M059J (cell line): ENCODE data around the gene CTSW. TPM values are rescaled to one million over a fixed set of nuclear protein-coding genes. Genes with fewer than 3 reads are reported as not detected.

Experiments
- DNase-seq: peaks from one replicate; pipeline ENCODE4 v3.0.0-alpha.2; 2012; ENCODE audit warnings: low read depth
- total RNA-seq: library from RNA; depleted of rRNA; stranded (reverse); fragments of >200 nt; shearing (Covaris generic); gene quantifications from 2 replicates; pipeline ENCODE4 v1.2.3, GENCODE V29; 2014

CTSW gene
- total RNA-seq, 1 experiment from 2014 or later: 1.5 TPM

DNA sequence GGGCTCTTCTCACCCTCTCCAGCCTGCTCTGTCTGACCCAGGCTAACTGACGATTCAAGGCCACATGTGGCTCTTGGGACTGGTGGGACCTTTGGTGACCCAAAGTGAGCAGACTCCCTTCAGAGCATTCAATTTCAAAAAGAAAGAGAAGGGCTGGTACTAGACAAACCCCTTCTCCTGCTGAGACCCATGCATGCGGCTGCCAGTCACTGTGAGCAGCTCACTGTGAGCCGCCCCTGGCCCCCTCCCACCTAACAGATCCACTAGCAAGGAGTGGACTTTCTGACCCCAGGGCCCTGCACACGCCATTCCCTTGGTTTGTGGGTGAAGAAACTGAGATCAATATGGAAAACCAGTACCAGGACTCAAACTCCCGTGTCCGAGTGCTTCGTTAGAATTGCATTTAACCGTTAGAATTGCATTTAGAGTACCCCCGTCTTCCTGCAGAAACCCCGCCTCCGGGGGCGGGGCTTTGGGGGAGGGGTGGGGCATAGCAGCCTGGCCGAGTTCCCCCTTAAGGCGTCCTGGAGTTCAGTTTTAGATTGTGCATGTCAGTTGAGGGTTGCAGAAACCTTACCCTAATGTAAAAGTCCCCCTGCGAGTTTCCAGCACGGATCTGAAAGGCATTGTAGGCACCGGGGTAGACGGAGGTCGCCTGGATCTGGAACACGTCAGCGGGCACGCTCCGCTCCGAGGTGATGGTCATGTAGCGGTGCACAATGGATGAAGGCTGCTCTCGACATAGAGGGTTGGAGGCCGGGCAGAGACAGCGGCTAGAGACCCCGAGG is 12.2 kb upstream of the CTSW start:
- no peak for DNase-seq

DNA sequence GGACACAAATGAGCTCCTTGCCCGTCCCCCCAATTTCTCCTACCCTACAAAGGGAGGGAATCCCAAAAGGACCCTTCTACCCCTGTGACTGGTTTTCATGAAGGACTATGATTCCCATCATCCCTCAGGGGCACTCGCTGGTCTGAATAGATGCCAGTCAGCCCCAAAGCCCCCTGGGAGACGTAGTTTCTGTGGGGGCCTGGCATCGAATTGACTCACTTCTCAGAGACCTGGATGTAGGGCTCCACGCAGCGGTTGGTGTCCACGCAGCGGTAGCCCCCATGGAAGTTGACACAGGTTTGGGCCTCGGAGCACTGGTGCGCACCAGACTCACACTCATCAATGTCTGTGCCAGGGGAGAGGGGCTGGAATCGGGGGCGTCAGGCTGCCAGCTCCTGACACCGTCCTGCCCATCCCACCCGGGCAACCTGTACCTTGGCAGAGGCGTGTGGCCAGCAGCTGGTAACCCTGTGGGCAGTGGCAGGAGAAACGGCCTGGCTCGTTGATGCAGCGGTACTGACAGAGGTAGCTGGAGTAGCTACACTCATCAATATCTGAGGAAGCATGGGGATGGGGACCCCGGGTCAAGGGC is 11.5 kb upstream of the CTSW start:
- DNase-seq: peak; percentile 47

DNA sequence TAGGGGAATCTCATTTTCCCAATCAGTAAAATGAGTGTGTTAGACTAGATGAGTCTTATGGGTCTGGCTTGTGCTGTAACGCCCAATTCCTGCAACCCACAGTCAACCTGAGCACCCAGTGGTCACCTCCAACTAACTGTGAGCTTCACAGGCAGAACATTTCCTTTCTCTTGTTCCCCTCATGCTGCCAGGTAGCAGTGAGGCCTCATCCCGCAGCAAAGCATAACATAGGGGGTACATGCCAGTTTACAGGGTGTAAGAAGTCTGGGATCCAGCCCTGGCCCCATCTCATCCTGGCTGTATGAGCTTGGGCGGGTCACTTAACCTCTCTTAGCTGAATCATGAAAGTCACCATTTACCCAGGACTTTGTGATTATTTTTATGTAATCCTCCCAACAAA is 10.7 kb upstream of the CTSW start:
- DNase-seq: no peak

DNA sequence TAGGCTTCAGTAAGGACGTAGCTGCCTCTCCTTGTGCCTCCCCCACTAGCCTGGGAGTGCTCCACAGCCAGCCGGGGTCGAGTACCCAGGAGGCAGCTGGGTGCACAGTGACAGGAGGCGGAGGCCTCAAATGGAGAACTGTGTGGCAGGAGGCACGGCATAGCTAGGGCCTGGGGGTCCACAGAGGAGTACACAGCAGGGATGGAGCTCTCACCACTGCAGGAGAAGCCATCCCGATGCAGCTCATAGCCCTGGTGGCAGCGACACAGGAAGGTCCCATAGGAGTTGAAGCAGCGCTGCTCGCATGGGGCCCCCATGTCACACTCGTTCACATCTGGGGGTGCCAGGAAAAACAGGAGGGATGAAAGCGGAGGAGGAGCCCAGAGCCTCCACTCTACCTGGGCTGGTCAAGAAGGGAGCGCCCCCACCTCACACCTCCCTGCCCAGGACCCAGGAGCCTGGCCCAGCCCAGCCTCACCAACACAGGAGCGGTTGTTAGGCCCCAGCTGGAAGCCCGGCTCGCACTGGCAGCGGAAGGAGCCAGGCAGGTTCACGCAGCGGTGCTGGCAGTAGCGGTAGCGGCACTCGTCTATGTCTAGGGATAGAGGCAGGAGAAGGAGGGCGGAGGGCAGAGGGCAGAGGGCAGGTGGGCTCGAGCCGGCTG is 9.9 kb upstream of the CTSW start:
- no peak for DNase-seq

DNA sequence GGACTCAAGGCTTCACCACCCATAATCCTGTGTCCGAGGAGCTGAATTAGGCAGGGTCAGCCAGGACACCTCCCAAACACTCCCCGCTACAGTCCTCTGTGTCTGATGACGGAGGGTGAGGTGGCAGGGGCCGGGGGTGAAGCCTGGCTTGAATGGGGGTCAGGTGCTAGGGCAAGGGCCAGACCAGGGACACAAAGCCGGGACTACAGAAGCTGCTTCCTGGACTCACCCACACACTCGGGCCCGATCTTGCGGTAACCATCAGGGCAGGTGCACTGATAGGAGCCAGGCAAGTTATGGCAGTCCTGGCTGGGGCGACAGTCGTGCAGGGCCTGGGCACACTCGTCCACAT is 9.4 kb upstream of the CTSW start:
- DNase-seq: no peak

- peak; percentile 29 for DNase-seq
Measured at GRCh38 chr11:65870706-65871681, 8.6 kb upstream of the CTSW start.

DNA sequence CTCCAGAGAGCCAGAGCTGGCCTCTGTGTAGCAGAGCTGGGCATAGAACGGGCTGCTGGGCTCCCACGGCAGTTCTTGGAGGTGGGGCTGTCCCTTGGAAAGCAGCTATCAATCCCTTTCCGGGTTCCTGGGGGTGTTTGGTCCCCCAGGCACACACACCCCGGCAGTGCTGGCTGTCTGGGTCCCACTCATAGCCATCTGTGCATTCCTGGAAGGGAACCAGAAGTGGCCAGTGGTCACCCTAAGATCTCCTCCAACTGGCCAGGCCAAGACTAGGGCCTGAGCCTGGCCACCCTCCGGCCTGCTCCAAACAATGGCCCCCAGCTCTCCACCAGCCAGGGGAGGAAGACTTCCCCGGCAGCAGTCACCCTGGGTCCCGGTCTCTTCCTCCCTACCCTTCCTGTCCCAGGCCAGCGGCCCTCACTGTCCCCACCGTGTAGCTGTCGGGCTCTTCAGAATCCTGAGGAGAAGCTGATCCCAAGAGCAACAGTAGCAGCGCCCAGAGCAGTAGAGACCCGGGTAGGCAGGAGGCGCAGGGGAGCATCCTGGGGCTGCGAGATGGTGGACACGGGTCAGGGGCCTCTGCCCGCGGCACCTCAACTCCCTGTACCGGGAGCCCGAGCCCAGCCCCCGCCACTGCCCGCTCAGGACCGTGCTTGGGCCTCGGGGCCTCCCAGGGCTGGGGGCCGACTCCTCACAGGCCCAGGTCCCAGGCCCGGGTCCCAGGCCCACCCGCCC is 7.7 kb upstream of the CTSW start:
- no peak for DNase-seq

DNA sequence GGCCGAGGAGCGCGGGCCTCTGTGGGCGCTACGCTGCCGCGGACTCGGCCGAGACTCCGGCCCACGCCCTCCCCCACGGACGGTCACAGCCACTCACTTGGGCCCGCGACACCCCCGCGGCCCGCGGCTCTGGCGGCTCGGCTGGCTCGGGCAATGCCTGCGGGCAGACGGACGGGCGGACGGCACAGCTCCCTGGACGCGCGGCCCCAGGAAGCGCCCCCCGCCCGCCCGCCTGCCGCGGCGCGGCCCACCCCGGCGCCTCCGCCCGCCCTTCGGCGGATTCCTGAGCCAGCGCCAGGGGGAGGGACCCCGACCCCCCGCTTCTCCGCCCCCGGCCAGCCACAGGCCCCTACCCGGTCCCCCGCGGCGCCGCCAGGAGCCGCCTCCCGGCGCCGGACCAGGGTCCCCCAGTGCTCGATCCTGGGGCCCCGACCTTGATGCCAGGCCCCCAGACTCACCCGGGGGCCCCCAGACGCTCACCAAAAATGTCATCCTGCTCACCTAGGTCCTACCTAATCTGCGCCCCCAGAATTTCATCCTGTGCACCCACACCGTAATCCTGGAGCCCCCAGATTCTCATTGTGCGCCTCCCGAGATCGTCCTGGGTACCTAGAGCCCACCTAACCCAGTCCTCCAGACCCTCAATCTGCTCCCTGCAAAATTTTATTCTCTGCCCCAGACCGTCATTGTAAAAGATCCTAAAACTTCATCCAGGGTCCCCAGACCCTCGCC is 6.9 kb upstream of the CTSW start, which contains the start of gene EFEMP2:
Gene EFEMP2 (minus strand): TSS at position 215 of the 732 bp plus-strand sequence. CDS start 446 bp downstream, outside the sequence.
- peak; percentile 23 for DNase-seq

GRCh38 chr11:65873318-65874156 is 6.1 kb upstream of the CTSW start:
- DNase-seq: peak; percentile 87

- DNase-seq: no peak
Measured at GRCh38 chr11:65880027-65880426, 390 bp downstream of the CTSW start.

- peak; percentile 88 for DNase-seq
Measured at GRCh38 chr11:65880844-65881421, 1.3 kb downstream of the CTSW start.

GRCh38 chr11:65882120-65883057 is 2.8 kb downstream of the CTSW start:
- DNase-seq: no peak

DNA sequence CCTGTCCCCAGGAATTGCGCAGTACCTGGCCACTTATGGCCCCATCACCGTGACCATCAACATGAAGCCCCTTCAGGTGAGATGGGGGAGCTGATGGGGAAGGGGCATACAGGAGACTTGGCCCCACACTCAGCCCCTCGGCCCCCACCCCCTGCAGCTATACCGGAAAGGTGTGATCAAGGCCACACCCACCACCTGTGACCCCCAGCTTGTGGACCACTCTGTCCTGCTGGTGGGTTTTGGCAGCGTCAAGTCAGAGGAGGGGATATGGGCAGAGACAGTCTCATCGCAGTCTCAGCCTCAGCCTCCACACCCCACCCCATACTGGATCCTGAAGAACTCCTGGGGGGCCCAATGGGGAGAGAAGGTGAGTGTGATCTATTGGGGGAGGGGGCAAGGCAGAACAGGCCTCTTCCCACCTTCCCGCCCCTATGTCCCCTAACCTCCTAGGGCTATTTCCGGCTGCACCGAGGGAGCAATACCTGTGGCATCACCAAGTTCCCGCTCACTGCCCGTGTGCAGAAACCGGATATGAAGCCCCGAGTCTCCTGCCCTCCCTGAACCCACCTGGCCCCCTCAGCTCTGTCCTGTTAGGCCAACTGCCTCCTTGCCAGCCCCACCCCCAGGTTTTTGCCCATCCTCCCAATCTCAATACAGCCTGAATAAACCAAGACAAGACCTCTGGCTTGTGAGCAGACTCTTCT is 3.6 kb downstream of the CTSW start:
- DNase-seq: no peak

DNA sequence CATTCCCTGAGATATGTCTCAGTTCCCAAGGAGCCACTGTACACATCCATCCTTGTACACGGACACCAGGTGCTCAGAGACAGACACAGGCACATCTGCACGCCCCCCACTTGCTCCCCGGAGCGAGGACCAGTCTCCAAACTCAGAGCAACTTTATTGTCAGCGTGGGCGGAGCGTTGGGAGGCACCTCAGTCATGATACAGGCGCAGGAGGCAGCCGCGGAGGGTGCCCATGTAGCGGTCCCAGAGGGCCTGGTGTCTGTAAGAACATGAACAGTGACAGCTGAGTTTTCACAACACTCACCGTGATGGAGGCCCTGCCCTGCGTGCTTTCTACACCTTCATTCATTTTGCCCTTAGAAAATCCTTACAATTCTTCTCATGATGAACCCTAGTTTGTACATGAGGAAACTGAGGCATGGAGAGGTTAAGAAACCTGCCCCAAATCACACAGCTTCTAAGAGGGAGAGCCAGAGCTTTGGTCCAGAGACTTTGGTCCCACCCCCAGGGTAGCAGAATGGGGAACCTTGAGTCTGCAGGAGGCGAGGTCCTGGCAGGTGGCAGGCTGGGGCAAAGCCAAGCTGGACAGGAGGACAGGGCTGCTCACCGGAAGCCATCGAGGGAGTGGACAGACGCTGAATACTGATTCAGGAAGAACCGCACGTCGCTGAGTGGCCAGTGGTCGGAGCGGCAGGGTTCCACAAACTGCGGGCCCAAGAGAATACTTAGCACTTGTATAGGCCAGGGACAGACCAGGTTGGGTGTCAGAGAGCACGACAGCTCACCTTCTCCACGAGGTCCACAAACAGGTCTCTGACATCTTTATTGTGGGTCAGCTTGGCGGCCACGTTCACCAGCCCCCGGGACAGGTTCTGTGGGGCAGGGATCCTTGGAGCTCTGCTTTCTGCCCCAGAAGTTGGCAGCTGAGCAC is 4.4 kb downstream of the CTSW start:
- DNase-seq: no peak

GRCh38 chr11:65884716-65885092 is 5.1 kb downstream of the CTSW start:
- DNase-seq: peak; percentile 71

DNA sequence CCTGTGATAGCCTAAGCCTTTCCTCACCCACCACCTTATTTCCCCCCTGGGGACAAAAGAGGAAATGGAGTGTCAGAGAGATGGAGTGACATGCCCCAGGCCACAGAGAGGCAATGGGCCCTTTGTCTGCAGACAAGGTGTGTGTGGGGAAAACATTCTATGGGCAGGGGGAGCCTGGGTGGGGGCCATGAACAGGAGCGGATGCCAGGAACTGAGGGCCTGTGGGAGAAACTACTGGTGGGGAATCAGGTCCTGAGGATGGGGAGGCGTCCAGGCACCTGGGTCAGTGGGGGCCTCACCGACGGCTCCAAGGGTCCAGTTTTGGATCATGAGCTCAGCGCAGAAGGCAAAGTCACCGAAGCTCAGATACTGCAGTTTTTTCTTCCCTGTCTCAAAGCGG is 5.6 kb downstream of the CTSW start:
- no peak for DNase-seq
